Effector memory CD8-positive, alpha-beta T cell (primary cell): Measurements from ENCODE around the gene NR1I3.
"Not testable (repeated sequence)": the region's sequence is repeated elsewhere in the genome, so short reads cannot be mapped to it uniquely, and the experiment has no call there.

ENCODE experiments used
- ATAC-seq: fragments of 150-1000 bp; cut with Tn5 transposase; replicated peaks from 2 replicates; pipeline ENCODE4 v1.10.0; 2021; ENCODE audit warnings: mild to moderate bottlenecking, moderate library complexity
- DNase-seq, 3 experiments: peaks; one replicate each; pipeline ENCODE4 v3.0.0; 2021
- H3K27ac Mint-ChIP-seq, 2 donors: one replicate each; pipeline ENCODE4 v1.8.0; 2022; ENCODE audit warnings: mild to moderate bottlenecking in 2 of 2, mixed read lengths in 2 of 2, moderate library complexity in 2 of 2
- H3K27me3 Mint-ChIP-seq, 2 donors: one replicate each; pipeline ENCODE4 v1.8.0; 2022; ENCODE audit warnings: mixed read lengths in 2 of 2
- H3K36me3 Mint-ChIP-seq: one replicate; pipeline ENCODE4 v1.8.0; 2022; ENCODE audit warnings: mild to moderate bottlenecking, moderate library complexity, mixed read lengths; ENCODE audit not compliant: insufficient read depth
- H3K4me1 Mint-ChIP-seq, 2 donors: one replicate each; pipeline ENCODE4 v1.8.0; 2022; ENCODE audit warnings: low read depth in 2 of 2, mixed read lengths in 2 of 2
- H3K4me3 Mint-ChIP-seq, 2 donors: one replicate each; pipeline ENCODE4 v1.8.0; 2022; ENCODE audit warnings: mild to moderate bottlenecking in 2 of 2, mixed read lengths in 2 of 2, moderate library complexity in 2 of 2
- H3K9me3 Mint-ChIP-seq, 2 donors: one replicate each; pipeline ENCODE4 v1.8.0; 2022; ENCODE audit warnings: mixed read lengths in 2 of 2

The NR1I3 gene

DNA sequence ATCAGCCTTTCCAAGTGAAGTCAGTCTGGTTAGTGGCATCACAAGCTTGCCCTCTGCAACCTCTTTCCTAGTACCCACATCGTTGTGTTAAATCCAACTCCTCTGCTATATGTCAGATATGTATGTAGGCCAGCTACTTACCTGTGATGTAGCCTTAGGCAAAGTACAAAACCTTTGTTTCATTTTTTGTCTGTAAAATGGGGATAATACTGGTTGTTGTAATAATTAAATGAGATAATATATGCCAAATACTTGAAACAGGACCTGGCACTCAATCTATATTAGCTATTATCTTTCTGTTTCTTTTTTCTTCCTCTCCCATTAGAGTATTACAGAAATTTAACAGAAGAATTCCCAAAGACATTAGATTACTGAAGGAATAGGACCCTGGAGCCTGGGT lies 21.8 kb upstream of the NR1I3 start:
- no peak overlapping the region for H3K27ac Mint-ChIP-seq
- peak overlapping the region in 1 of 2 donors; percentile 68 for H3K4me3 Mint-ChIP-seq
- H3K9me3 Mint-ChIP-seq: peaks cover 5 to 7% of the 10 kb centered on the region in 2 donors
- peaks cover 77 to 81% of the 10 kb centered on the region in 2 donors for H3K27me3 Mint-ChIP-seq
- H3K4me1 Mint-ChIP-seq: peaks cover 5 to 7% of the 10 kb centered on the region in 2 donors
- no peak for ATAC-seq
- H3K36me3 Mint-ChIP-seq: peaks cover 4% of the 10 kb centered on the region
- no peak for DNase-seq

- peaks cover 73 to 77% of the 10 kb centered on the region in 2 donors for H3K27me3 Mint-ChIP-seq
- H3K9me3 Mint-ChIP-seq: peaks cover 5 to 7% of the 10 kb centered on the region in 2 donors
- peak overlapping the region; percentile 68 to 76 for H3K4me3 Mint-ChIP-seq
- no peak for DNase-seq
- H3K4me1 Mint-ChIP-seq: peaks cover 5 to 7% of the 10 kb centered on the region in 2 donors
- ATAC-seq: no peak
- H3K36me3 Mint-ChIP-seq: peaks cover 4% of the 10 kb centered on the region
- no peak overlapping the region for H3K27ac Mint-ChIP-seq
Measured at GRCh38 chr1:161259345-161259702, 21.3 kb upstream of the NR1I3 start.

- peaks cover 4% of the 10 kb centered on the region for H3K36me3 Mint-ChIP-seq
- peaks cover 5 to 7% of the 10 kb centered on the region in 2 donors for H3K4me1 Mint-ChIP-seq
- peak within 1 kb of the TSS; percentile 68 to 76 for H3K4me3 Mint-ChIP-seq
- peaks cover 5 to 7% of the 10 kb centered on the region in 2 donors for H3K9me3 Mint-ChIP-seq
- ATAC-seq: peak; percentile 64
- H3K27ac Mint-ChIP-seq: no peak within 1 kb of the TSS
- H3K27me3 Mint-ChIP-seq: peaks cover 72 to 75% of the 10 kb centered on the region in 2 donors
- DNase-seq: peak in 1 of 3 experiments; percentile 5
Measured at GRCh38 chr1:161258439-161259344, 20.7 kb upstream of the NR1I3 start, which contains the start of gene PCP4L1. TSS of gene PCP4L1 (plus strand) at chr1:161258745. CDS start at chr1:161258975, 230 bp downstream.

- not testable (repeated sequence) for H3K4me3 Mint-ChIP-seq, H3K27ac Mint-ChIP-seq, H3K4me1 Mint-ChIP-seq, H3K36me3 Mint-ChIP-seq, H3K9me3 Mint-ChIP-seq, ATAC-seq
- peak in 1 of 3 experiments; percentile 5 for DNase-seq
- H3K27me3 Mint-ChIP-seq: peaks cover 64 to 71% of the 10 kb centered on the region in 2 donors
Measured at GRCh38 chr1:161257109-161257508, 19.1 kb upstream of the NR1I3 start.

DNA sequence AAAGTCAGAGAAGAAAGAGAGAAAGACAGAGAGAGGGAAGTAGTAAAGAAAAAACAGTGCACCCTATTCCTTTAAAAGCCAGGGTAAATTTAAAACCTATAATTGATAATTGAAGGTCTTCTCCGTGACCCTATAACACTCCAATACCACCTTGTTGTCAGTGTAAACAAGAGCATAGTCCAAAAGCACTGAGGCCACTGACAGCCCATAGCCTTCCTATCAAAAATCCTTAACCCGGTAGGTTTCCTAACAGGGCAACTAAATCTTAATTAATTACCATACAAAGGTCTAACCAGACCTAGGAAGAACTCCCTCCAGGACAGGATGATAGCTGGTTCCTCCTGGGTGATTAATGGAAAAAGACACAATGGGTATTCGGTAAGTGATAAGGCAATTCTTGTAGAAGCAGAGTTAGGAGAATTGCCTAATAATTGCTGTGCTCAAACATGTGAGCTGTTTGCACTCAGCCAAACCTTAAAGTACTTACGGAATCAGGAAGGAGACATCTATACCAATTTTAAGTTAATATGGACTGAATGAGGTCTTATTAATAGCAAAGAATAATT lies 18.0 kb upstream of the NR1I3 start:
- H3K27me3 Mint-ChIP-seq: peaks cover 61 to 71% of the 10 kb centered on the region in 2 donors
- ATAC-seq, H3K27ac Mint-ChIP-seq, H3K4me1 Mint-ChIP-seq, H3K4me3 Mint-ChIP-seq, H3K9me3 Mint-ChIP-seq, H3K36me3 Mint-ChIP-seq, DNase-seq: not testable (repeated sequence)

DNA sequence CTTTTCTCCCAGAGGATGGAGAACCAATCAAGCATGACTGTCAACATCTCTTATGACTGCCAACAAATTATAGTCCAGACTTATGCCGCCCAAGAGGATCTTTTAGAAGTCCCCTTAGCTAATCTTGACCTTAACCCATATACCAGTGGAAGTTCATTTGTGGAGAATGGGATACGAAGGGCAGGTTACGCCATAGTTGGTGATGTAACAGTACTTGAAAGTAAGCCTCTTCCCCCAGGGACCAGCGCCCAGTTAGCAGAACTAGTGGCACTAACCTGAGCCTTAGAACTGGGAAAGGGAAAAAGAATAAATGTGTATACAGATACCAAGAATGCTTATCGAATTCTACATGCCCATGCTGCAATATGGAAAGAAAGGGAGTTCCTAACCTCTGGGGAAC lies 17.3 kb upstream of the NR1I3 start:
- H3K36me3 Mint-ChIP-seq, H3K4me3 Mint-ChIP-seq, H3K27ac Mint-ChIP-seq, ATAC-seq, H3K9me3 Mint-ChIP-seq, H3K4me1 Mint-ChIP-seq, DNase-seq: not testable (repeated sequence)
- H3K27me3 Mint-ChIP-seq: peaks cover 56 to 67% of the 10 kb centered on the region in 2 donors

GRCh38 chr1:161251579-161251978 lies 13.6 kb upstream of the NR1I3 start:
- Mint-ChIP-seq H3K27ac (no peak overlapping the region), H3K4me1 (no peaks in the 10 kb centered on the region), H3K4me3 (no peak overlapping the region), H3K27me3 (peaks cover 23 to 30% of the 10 kb centered on the region in 2 donors), H3K9me3 (peaks cover 0 to 1% of the 10 kb centered on the region in 2 donors), H3K36me3 (peaks cover 2% of the 10 kb centered on the region)
- ATAC-seq (no peak), DNase-seq (no peak)

DNA sequence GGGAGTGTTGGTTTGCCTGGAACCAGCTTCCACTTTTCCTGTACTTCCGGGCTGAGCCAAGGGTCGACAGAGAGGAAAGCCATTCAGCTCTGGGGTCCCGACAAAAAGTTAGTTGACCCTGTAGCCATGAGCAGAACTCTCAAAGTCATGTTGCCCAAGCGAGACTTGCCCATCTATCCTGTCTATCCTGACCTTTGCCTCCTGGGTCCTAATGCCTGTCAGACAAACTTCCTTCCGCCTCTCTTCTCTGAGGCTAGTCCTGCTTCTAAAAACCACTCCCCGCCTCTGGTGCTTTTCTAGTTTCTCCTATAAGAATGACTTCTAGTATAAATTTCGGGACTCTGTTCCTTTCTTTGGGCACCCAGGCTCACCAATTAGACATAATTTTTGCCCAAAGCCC lies 12.8 kb upstream of the NR1I3 start:
- H3K27me3 Mint-ChIP-seq: peaks cover 18 to 26% of the 10 kb centered on the region in 2 donors
- H3K4me3 Mint-ChIP-seq: no peak overlapping the region
- H3K27ac Mint-ChIP-seq: no peak overlapping the region
- no peaks in the 10 kb centered on the region for H3K4me1 Mint-ChIP-seq
- no peaks in the 10 kb centered on the region for H3K9me3 Mint-ChIP-seq
- H3K36me3 Mint-ChIP-seq: peaks cover 2% of the 10 kb centered on the region
- no peak for ATAC-seq
- DNase-seq: no peak

DNA sequence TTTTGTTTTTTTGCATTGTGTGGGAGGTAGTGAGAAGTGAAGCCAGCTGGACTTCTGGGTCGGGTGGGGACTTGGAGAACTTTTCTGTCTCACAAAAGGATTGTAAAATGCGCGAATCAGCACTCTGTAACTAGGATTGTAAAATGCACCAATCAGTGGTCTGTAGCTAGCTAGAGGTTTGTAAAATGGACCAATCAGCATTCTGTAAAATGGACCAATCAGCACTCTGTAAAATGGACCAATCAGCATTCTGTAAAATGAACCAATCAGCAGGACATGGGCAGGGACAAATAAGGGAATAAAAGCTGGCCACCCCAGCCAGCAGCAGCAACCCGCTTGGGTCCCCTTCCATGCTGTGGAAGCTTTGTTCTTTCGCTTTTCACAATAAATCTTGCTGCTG lies 12.1 kb upstream of the NR1I3 start:
- H3K27ac Mint-ChIP-seq, DNase-seq, H3K9me3 Mint-ChIP-seq, H3K4me1 Mint-ChIP-seq, ATAC-seq, H3K36me3 Mint-ChIP-seq, H3K4me3 Mint-ChIP-seq: not testable (repeated sequence)
- H3K27me3 Mint-ChIP-seq: peaks cover 10 to 18% of the 10 kb centered on the region in 2 donors

DNA sequence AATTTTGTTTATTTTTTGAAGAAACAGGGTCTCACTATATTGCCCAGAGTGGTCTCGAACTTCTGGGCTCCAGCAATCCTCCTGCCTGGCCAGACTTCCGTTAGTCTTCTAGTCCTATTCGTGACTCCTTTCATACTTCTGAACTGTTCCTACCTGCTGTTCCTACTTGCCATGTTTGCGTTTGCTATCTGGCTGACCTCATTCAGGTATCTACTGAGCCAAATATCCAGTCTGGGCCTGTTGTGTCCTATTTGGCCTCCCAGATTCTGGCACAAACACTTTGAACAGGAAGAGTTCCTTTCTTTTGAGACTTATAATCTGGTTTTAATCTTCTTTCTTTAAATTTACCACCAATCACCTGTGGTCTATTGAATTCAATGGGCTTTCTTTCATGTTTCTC lies 6.9 kb upstream of the NR1I3 start:
- DNase-seq (no peak), ATAC-seq (no peak)
- Mint-ChIP-seq H3K27ac (no peak overlapping the region), H3K4me3 (no peak overlapping the region), H3K36me3 (no peaks in the 10 kb centered on the region), H3K4me1 (no peaks in the 10 kb centered on the region), H3K9me3 (no peaks in the 10 kb centered on the region), H3K27me3 (peaks cover 12 to 13% of the 10 kb centered on the region in 2 donors)

DNA sequence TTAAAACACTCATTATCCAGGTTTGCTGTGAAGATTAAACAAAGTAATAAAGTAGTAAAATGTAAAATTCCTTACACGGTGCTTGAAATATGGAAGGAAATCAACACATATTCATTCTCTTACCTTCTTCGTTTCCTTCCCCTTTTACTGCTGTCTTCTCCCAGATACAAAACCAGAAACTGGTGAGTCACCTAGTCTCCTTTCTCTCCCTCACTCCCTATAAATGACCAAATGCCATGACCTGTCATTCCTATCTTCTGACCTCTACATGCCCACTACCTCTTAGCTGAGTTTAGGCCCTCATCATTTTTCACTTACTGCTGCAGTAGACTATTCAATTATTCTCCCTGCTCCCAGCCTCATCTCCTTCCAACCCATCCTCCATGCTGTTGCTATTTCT lies 4.3 kb upstream of the NR1I3 start:
- H3K9me3 Mint-ChIP-seq: no peaks in the 10 kb centered on the region
- ATAC-seq (no peak), DNase-seq (no peak)
- no peak overlapping the region for H3K27ac Mint-ChIP-seq
- H3K27me3 Mint-ChIP-seq: peaks cover 21 to 27% of the 10 kb centered on the region in 2 donors
- H3K36me3 Mint-ChIP-seq: no peaks in the 10 kb centered on the region
- H3K4me3 Mint-ChIP-seq: no peak overlapping the region
- no peaks in the 10 kb centered on the region for H3K4me1 Mint-ChIP-seq

- no peak overlapping the region for H3K4me3 Mint-ChIP-seq
- DNase-seq: no peak
- H3K36me3 Mint-ChIP-seq: no peaks in the 10 kb centered on the region
- H3K9me3 Mint-ChIP-seq: no peaks in the 10 kb centered on the region
- peaks cover 21 to 27% of the 10 kb centered on the region in 2 donors for H3K27me3 Mint-ChIP-seq
- no peaks in the 10 kb centered on the region for H3K4me1 Mint-ChIP-seq
- no peak for ATAC-seq
- no peak overlapping the region for H3K27ac Mint-ChIP-seq
Measured at GRCh38 chr1:161241682-161242081, 3.7 kb upstream of the NR1I3 start.

GRCh38 chr1:161235957-161236775 lies 1.8 kb downstream of the NR1I3 start:
- H3K9me3 Mint-ChIP-seq: no peaks in the 10 kb centered on the region
- peaks cover 4% of the 10 kb centered on the region for H3K36me3 Mint-ChIP-seq
- ATAC-seq (no peak), DNase-seq (no peak)
- peaks cover 21 to 26% of the 10 kb centered on the region in 2 donors for H3K27me3 Mint-ChIP-seq
- no peak overlapping the region for H3K27ac Mint-ChIP-seq
- no peaks in the 10 kb centered on the region for H3K4me1 Mint-ChIP-seq
- no peak overlapping the region for H3K4me3 Mint-ChIP-seq
